Esophagus muscularis mucosa (tissue), 4 donors: ENCODE data around the gene EML3. TPM values are rescaled to one million over a fixed set of nuclear protein-coding genes. Genes with fewer than 3 reads are reported as not detected.

ENCODE experiments used
- DNase-seq: peaks from one replicate; pipeline ENCODE4 v3.0.0-alpha.2; 2017; ENCODE audit errors: extremely low spot score
- H3K27ac ChIP-seq, 4 donors: fragments of 200-600 bp; sonication (generic); replicated peaks in 1 of 4; 1 replicate in 3 of 4; 2 replicates in 1 of 4; pipeline ENCODE4 v1.5.1; 2016 to 2019; ENCODE audit warnings: mild to moderate bottlenecking in 1 of 4
- H3K27me3 ChIP-seq, 4 donors: fragments of 200-600 bp; sonication (generic); one replicate each; pipeline versions ENCODE4 v1.5.1 to v1.6.0; 2016 to 2019
- H3K36me3 ChIP-seq, 4 donors: fragments of 200-600 bp; sonication (generic); one replicate each; pipeline ENCODE4 v1.5.1; 2016 to 2019
- H3K4me1 ChIP-seq, 4 donors: fragments of 200-600 bp; sonication (generic); one replicate each; pipeline ENCODE4 v1.5.1; 2016 to 2019
- H3K4me3 ChIP-seq, 4 donors: fragments of 200-600 bp; sonication (generic); 1 replicate in 2 of 4; 2 replicates in 2 of 4; pipeline ENCODE4 v1.5.1; 2016 to 2019; ENCODE audit warnings: mild to moderate bottlenecking in 4 of 4, moderate library complexity in 1 of 4
- H3K9me3 ChIP-seq, 4 donors: fragments of 200-600 bp; sonication (generic); 1 replicate in 3 of 4; 2 replicates in 1 of 4; pipeline ENCODE4 v1.5.1; 2016 to 2019
- CTCF ChIP-seq, 3 experiments: fragments of 200-600 bp in 2 of 3; fragments of 450-650 bp in 1 of 3; sonication (generic) in 2 of 3; IDR thresholded peaks; one replicate each; pipeline ENCODE4 v1.5.1; 2017 to 2019; ENCODE audit warnings: antibody characterized with exemption in 3 of 3, mild to moderate bottlenecking in 2 of 3, moderate library complexity in 1 of 3
- EP300 ChIP-seq: sonication (generic); formaldehyde crosslinking; IDR thresholded peaks from one replicate; pipeline ENCODE4 v1.6.1; 2017; ENCODE audit warnings: antibody characterized with exemption
- POLR2A ChIP-seq: fragments of 450-650 bp; IDR thresholded peaks from one replicate; pipeline ENCODE4 v1.6.1; 2017; ENCODE audit warnings: antibody characterized with exemption, moderate library complexity, mild to moderate bottlenecking, low read depth
- POLR2AphosphoS5 ChIP-seq, 2 donors: sonication (generic); formaldehyde crosslinking; IDR thresholded peaks; one replicate each; pipeline ENCODE4 v1.6.1; 2017; ENCODE audit warnings: antibody characterized with exemption in 2 of 2
- WGBS: methylation state at CpG from one replicate; pipeline ENCODE4 v1.1.5; 2018; 5-methylcytosine and 5-hydroxymethylcytosine counted together
- intact Hi-C: fragments of 100-400 bp; cut with DNase I; formaldehyde crosslinking; loops from one replicate; pipeline ENCODE4 v1.15.1; 2023
- total RNA-seq, 4 donors: library from RNA; depleted of rRNA; stranded (reverse); fragments of >200 nt; gene quantifications; one replicate each; pipeline versions ENCODE4 v1.1.0 to v1.2.1, GENCODE V29; 2016

The EML3 gene
- total RNA-seq, 4 donors from 2014 or later: 27.0 to 33.6 (median 29.0) TPM

DNA sequence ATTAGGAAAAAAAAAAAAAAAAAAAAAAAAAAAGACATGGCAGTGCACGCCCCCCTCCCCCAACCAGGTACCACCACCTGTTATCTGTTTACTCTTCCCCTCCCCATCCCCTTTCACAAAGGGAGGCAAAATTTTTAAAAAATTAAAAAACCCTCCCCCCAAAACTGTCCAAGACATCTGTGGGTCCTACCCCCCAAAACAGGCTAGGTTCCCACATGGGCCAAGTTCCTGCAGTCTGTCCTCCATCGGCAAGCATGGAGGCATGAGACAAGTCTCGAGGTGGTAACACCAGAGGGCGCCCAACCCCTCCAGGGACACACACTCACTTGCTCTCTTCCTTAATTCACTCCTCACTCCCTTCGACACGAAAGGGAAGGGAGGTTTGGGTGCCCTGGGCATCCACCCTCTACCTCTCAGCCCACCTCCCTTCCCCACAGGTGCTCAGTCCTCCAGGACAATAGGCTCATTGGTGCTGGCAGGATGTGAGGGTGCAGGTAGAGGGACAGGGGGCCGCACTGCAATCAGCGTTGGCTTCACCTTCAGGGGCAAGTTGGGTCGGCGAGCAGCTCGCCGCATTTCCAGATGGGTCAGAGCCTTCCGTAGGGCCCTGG lies 19.0 kb downstream of the EML3 start:
- Histone ChIP-seq H3K27me3 (no peaks in the 10 kb centered on the region), H3K4me1 (peaks cover 35 to 55% (median 44%) of the 10 kb centered on the region in 4 donors), H3K4me3 (no peak overlapping the region), H3K27ac (peak overlapping the region; percentile 92 to 97 (median 94)), H3K9me3 (no peaks in the 10 kb centered on the region), H3K36me3 (peaks cover 47 to 58% (median 55%) of the 10 kb centered on the region in 4 donors)
- intact Hi-C loops: loop anchor here (10.0 kb wide), 1 partner anchor 261 kb away; no protein-coding TSS in a partner anchor
- 53% methylated on average over 13 of the region's 13 CpGs for whole genome bisulfite sequencing
- no peak for TF ChIP-seq EP300
- TF ChIP-seq POLR2A: no peak
- TF ChIP-seq CTCF (IDR thresholded peaks at IDR 0.05): peak; percentile 43 to 71 (median 55)
- peak; percentile 22 to 39 for TF ChIP-seq POLR2AphosphoS5 (IDR thresholded peaks at IDR 0.05)
- no peak for DNase-seq

DNA sequence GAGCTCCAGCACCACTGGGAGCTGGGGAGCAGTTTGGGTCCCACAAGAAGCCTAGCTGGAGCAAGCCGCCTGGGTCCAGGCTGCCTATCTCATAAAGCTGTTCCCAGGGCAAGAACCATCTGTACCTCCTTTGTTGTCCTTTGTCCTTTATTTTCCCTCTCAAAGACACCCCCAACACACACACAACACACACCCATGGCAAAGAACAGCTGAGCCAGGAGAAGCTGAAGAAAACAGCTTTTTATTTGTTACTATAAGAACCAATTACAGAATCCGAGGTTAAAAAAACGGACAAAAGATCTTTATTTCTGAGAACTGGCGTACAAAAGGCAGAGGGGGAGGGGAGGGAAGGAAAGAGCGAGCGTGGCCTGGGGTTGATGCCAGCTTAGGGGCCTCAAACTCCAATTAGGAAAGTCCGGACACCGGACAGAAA lies 19.6 kb downstream of the EML3 start:
- DNase-seq: no peak
- WGBS: 66% methylated on average over 8 of the region's 8 CpGs
- no peak overlapping the region for H3K4me3 ChIP-seq
- peaks cover 42 to 58% (median 55%) of the 10 kb centered on the region in 4 donors for H3K36me3 ChIP-seq
- intact Hi-C loops: loop anchor here (10.0 kb wide), 1 partner anchor 262 kb away; no protein-coding TSS in a partner anchor
- no peaks in the 10 kb centered on the region for H3K9me3 ChIP-seq
- H3K4me1 ChIP-seq: peaks cover 33 to 51% (median 40%) of the 10 kb centered on the region in 4 donors
- no peak for TF ChIP-seq EP300
- no peak for TF ChIP-seq POLR2AphosphoS5 (IDR thresholded peaks at IDR 0.05)
- no peak for TF ChIP-seq CTCF (IDR thresholded peaks at IDR 0.05)
- no peak for TF ChIP-seq POLR2A
- H3K27me3 ChIP-seq: no peaks in the 10 kb centered on the region
- peak overlapping the region; percentile 92 to 97 (median 94) for H3K27ac ChIP-seq

DNA sequence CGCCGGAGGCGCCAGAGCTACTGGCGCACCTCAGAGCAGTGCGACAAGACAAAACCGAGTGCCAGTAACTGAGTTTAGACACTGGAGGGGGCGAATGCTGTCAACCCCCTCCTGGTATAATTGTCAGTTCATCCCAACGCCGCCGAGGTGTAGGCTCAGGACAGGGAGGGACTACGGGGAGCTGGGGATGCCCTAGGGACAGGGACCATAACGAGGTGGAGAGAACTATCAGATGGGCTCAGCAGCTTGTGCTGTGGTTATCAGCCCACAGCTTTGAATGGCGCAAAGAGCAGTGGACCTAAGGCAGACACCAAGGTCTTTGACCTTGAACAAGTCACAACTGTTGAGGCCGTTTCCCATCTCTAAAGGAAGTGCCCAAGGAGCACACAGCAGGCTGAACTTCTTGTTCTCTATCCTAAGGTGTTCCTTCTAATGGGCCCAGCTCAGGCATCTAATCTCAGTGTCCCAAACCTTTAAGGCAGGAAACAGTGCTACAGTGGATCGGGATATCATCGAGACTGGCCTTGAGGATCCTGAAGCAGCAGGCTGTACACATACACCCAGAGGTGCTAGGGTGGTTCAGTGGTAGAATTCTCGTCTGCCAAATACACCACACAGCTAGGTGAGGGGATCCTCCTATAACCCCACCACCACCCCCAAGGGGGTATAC lies 20.3 kb downstream of the EML3 start:
- Histone ChIP-seq H3K4me3 (peak overlapping the region; percentile 72 to 93 (median 76)), H3K9me3 (no peaks in the 10 kb centered on the region), H3K36me3 (peaks cover 35 to 58% (median 54%) of the 10 kb centered on the region in 4 donors), H3K4me1 (peaks cover 33 to 44% (median 40%) of the 10 kb centered on the region in 4 donors), H3K27ac (peak overlapping the region; percentile 92 to 97 (median 94)), H3K27me3 (no peaks in the 10 kb centered on the region)
- WGBS: 25% methylated on average over 9 of the region's 17 CpGs
- no peak for DNase-seq
- TF ChIP-seq POLR2A (no peak), CTCF (IDR thresholded peaks at IDR 0.05) (no peak), EP300 (no peak), POLR2AphosphoS5 (IDR thresholded peaks at IDR 0.05) (no peak)
- intact Hi-C loops: loop anchor here (10.0 kb wide), 1 partner anchor 263 kb away; no protein-coding TSS in a partner anchor

DNA sequence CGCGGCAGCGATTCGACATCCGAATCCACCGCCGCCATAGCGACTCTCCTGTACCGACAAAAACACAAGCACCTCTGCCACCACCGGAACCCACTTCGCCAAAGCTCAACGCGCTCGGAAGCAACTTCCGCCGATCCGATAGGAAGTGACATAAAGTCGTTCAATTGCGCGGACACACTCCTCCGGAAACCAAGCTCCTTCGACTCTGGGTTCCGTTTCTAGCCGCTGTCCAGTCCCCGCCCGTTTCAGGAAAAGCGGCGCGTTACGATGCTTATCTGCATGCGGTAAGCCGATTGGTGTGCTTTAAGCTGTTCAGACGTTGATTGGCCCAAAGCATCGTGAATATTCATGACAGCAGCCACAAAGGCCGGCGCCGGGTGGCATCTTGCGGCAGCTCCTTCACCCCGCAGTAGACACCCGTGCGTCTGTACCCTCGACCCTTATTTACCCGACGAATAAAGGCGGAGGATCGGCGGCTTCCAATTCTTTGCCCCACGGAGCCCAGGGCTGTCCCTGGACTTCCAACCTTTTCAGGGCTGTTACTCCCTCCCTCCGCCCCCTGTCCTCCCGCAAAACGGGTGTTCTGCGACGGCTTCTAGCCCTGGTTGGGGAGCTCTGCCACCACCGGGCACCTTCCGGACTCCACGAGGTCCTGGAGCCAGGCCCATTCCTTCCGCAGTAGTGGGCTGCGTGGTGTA lies 21.0 kb downstream of the EML3 start, which contains the start of gene TUT1:
Gene TUT1, minus strand, starts transcription at position 76 of the 698 bp plus-strand sequence. Its CDS starts 38 bp downstream, at position 38.
- peak within 1 kb of the TSS; percentile 92 to 97 (median 94) for H3K27ac ChIP-seq
- H3K4me3 ChIP-seq: peak within 1 kb of the TSS; percentile 72 to 93 (median 76)
- intact Hi-C loops: loop anchor here (10.0 kb wide), 1 partner anchor 263 kb away; no protein-coding TSS in a partner anchor
- peaks cover 33 to 42% (median 40%) of the 10 kb centered on the region in 4 donors for H3K4me1 ChIP-seq
- TF ChIP-seq EP300 (no peak), POLR2AphosphoS5 (IDR thresholded peaks at IDR 0.05) (peak; percentile 98 to 99), POLR2A (peak; percentile 65), CTCF (IDR thresholded peaks at IDR 0.05) (peak in 1 of 3 experiments; percentile 4)
- no peaks in the 10 kb centered on the region for H3K27me3 ChIP-seq
- DNase-seq: peak; percentile 99
- H3K36me3 ChIP-seq: peaks cover 29 to 58% (median 51%) of the 10 kb centered on the region in 4 donors
- H3K9me3 ChIP-seq: no peaks in the 10 kb centered on the region
- under 1% methylated on average over 48 of the region's 58 CpGs for WGBS
